Activated T-helper 2 cell treated with anti-CD3 and anti-CD28 coated beads, Interferon-gamma antibody, Interleukin-2, Interleukin-4, amounts not matched to agents 10 μg/mL and 5 μg/mL and 100 μg/mL, durations not matched to agents 14 hours and 24 hours and 36 hours (primary cell): ENCODE measurements around the gene MIGA2. TPM values are rescaled to one million over a fixed set of nuclear protein-coding genes. Genes with fewer than 3 reads are reported as not detected.

Experiments used
- DNase-seq: peaks from one replicate; pipeline ENCODE4 v3.0.0; 2021; ENCODE audit warnings: low spot score
- H3K27ac Mint-ChIP-seq: one replicate; pipeline ENCODE4 v1.8.0; 2021; ENCODE audit warnings: mixed read lengths
- H3K27me3 Mint-ChIP-seq: one replicate; pipeline ENCODE4 v1.8.0; 2021; ENCODE audit warnings: low read depth, mixed read lengths
- H3K36me3 Mint-ChIP-seq: one replicate; pipeline ENCODE4 v1.8.0; 2021; ENCODE audit warnings: low read depth, mixed read lengths
- H3K4me1 Mint-ChIP-seq: one replicate; pipeline ENCODE4 v1.8.0; 2021; ENCODE audit warnings: low read depth, mixed read lengths
- H3K4me3 Mint-ChIP-seq: one replicate; pipeline ENCODE4 v1.8.0; 2021; ENCODE audit warnings: low read depth, mild to moderate bottlenecking, moderate library complexity, mixed read lengths
- H3K9me3 Mint-ChIP-seq: one replicate; pipeline ENCODE4 v1.8.0; 2021; ENCODE audit warnings: mixed read lengths
- intact Hi-C: fragments of 100-400 bp; cut with micrococcal nuclease; formaldehyde crosslinking; loops from one replicate; pipeline ENCODE4 v1.15.1; 2023
- total RNA-seq: library from RNA; stranded (reverse); gene quantifications from 2 replicates; pipeline ENCODE4 v1.2.3, GENCODE V29; 2022

MIGA2 gene
- total RNA-seq, 1 donor from 2014 or later, result 41.7 TPM

- intact Hi-C loops, result no loop called here
- Mint-ChIP-seq H3K9me3 (no peaks in the 10 kb centered on the region), H3K27ac (no peak overlapping the region), H3K4me1 (peaks cover 2% of the 10 kb centered on the region), H3K36me3 (peaks cover 49% of the 10 kb centered on the region), H3K4me3 (no peak overlapping the region), H3K27me3 (no peaks in the 10 kb centered on the region)
- DNase-seq, result peak; percentile 32
Observed at GRCh38 chr9:129006328-129007034, 29.9 kb upstream of the MIGA2 start.

DNA sequence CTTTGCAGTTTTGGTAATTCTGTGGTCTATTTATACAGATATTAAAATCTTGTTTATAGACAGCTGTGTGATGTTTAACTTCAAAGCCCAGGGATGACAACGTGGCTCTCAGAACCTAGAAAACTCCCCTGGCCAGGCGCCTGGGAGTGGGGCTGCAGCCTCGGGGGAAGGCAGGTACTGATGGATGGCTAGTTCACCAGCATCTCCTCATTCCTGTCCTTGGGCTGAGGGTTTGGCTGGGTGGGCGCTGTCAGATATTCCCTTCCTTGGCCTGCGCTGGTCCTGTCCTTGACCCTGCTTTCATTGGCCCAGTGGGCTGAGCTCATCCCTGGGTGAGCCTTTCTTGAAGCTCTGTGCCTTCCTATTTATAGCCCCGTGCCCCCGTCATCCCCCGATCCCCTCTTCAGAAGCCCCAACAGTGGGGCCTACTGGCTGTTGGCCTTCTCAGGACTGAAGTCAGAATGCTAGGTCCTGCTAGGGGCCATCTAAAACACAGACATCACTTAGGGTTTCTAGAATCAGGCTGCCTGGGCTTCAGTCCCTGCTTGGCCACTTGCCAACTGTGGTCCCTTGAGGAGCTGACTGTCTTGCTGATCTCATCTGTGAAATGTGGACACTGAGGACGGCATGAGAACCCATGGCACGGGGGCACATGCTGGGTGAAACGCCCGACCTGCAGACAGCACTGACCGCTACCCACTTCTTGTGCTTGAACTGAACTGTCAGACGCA is 29.2 kb upstream of the MIGA2 start:
- DNase-seq, result no peak
- Mint-ChIP-seq H3K4me1 (peaks cover 2% of the 10 kb centered on the region), H3K9me3 (no peaks in the 10 kb centered on the region), H3K4me3 (no peak overlapping the region), H3K27me3 (no peaks in the 10 kb centered on the region), H3K36me3 (peaks cover 45% of the 10 kb centered on the region), H3K27ac (peak overlapping the region; percentile 5)
- intact Hi-C loops, result no loop called here

DNA sequence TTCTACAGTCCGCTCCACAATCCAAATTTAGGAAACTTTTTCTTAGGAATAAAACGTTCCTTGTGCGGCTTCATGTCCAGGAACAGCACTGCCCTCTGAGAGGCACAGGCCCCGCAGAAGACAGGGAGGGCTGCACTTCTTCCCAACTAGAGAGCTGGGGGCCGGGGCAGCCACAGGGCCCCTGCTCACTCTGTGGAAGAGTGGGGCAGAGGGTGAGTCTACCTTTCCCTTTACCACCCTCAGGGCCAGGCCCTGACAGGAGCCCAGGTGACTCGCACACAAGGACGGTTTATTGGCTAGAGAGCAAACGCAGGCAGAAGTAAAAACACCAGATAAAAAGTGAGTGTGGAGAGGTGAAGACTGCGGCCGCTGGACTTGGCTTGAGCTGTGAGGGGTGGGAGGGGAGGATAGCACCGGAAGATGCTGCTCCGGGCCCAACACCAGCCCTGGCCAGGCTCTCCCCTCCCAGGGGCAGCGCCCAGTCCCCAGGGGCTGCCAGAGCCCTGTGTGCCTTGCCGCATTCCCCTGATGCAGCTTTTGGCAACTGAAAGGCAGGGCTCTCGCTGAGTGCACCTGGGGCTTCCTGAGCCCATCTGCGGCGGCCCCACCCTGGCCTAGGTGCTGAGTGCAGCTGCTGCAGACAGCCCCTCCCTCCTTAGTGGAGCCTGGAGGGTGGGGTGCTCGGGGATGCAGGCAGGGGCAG is 28.5 kb upstream of the MIGA2 start:
- intact Hi-C loops, result no loop called here
- Mint-ChIP-seq H3K27me3 (no peaks in the 10 kb centered on the region), H3K4me1 (peaks cover 2% of the 10 kb centered on the region), H3K27ac (peak overlapping the region; percentile 5), H3K4me3 (no peak overlapping the region), H3K9me3 (no peaks in the 10 kb centered on the region), H3K36me3 (peaks cover 44% of the 10 kb centered on the region)
- DNase-seq, result no peak

- Mint-ChIP-seq H3K4me3 (no peak overlapping the region), H3K27me3 (no peaks in the 10 kb centered on the region)
Observed at GRCh38 chr9:129008469-129008965, 27.9 kb upstream of the MIGA2 start.

GRCh38 chr9:129008986-129009583 is 27.3 kb upstream of the MIGA2 start:
- Mint-ChIP-seq H3K36me3 (peaks cover 38% of the 10 kb centered on the region), H3K27me3 (no peaks in the 10 kb centered on the region), H3K27ac (no peak overlapping the region), H3K4me3 (no peak overlapping the region), H3K4me1 (peaks cover 2% of the 10 kb centered on the region), H3K9me3 (no peaks in the 10 kb centered on the region)
- intact Hi-C loops, result no loop called here
- no peak for DNase-seq

More at GRCh38 chr9:129008469-129008965, 27.9 kb upstream of the MIGA2 start:
- no peak for DNase-seq
- H3K36me3 Mint-ChIP-seq, result peaks cover 38% of the 10 kb centered on the region
- H3K4me1 Mint-ChIP-seq, result peaks cover 2% of the 10 kb centered on the region
- no peaks in the 10 kb centered on the region for H3K9me3 Mint-ChIP-seq
- no peak overlapping the region for H3K27ac Mint-ChIP-seq
- intact Hi-C loops, result no loop called here

DNA sequence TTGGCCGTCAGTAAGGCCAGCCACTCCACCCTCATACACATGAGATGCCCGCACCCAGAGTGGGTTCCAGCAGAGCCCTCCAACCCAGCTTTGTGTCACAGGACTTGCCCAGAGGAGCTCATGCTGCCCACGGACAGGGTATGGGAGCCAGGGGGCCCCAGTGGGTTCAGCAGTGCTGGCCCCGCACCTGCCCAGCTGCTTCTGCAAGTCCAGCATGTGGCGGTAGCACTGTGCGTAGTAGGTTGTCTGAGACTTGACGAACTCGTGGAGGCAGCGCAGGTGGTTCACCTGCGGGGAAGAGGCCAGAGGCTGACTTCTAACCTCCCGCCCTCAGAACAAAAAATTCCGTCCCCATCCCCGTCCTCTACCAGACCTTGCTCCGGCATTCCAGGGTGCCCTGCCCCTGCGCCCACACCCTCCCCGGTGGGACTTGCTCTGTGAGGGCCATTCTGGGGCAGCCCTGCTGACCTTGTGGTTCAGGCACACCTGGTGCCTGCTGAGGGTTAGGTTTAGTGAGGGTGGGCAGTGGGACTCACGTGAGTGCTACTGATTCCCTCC is 26.8 kb upstream of the MIGA2 start:
- intact Hi-C loops, result no loop called here
- H3K27ac Mint-ChIP-seq, result no peak overlapping the region
- DNase-seq, result no peak

DNA sequence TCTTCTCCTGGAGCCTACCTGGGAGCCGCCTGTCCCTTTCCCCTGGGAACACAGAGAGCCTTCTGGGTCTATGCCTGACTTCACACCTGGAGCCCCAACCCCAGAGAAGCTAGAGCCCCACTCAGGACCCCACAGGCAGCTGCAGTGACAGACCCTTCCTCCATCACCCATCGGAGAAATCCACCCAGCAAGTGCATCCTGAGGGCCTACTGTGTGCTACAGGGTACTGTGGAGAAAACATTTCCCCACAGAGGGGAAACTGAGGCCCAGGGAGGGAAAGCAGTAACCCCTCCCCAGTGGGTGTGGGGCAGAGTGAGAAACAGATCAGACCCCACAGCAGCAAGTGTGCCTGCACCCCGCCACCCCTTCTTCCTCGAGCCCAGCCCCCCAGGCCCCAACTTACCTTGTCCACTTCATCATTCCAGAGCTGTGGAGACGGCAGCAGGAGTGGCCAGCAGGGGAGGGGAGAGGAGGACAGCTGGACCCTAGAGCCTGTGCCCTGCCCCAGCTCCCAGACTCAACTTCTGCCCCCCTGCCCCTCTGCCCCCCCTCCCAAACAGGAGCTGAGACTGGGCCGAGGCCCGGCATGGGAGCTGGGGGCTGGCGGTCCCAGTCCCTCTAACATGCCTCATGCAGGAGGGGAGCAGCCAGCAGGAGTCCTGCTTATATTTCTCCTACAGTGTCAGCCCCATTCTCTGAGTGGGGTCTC is 26.0 kb upstream of the MIGA2 start:
- Mint-ChIP-seq H3K4me3 (no peak overlapping the region), H3K9me3 (no peaks in the 10 kb centered on the region), H3K27ac (no peak overlapping the region), H3K36me3 (peaks cover 39% of the 10 kb centered on the region), H3K27me3 (no peaks in the 10 kb centered on the region), H3K4me1 (peaks cover 2% of the 10 kb centered on the region)
- intact Hi-C loops, result no loop called here
- no peak for DNase-seq

More for the DNA sequence above, 26.8 kb upstream of the MIGA2 start:
- H3K9me3 Mint-ChIP-seq, result no peaks in the 10 kb centered on the region
- no peaks in the 10 kb centered on the region for H3K27me3 Mint-ChIP-seq
- no peak overlapping the region for H3K4me3 Mint-ChIP-seq
- H3K4me1 Mint-ChIP-seq, result peaks cover 2% of the 10 kb centered on the region
- H3K36me3 Mint-ChIP-seq, result peaks cover 41% of the 10 kb centered on the region

- Mint-ChIP-seq H3K27me3 (no peaks in the 10 kb centered on the region), H3K27ac (no peak overlapping the region), H3K36me3 (peaks cover 35% of the 10 kb centered on the region), H3K9me3 (no peaks in the 10 kb centered on the region), H3K4me3 (no peak overlapping the region), H3K4me1 (peaks cover 2% of the 10 kb centered on the region)
- DNase-seq, result no peak
- intact Hi-C loops, result no loop called here
Observed at GRCh38 chr9:129011170-129011569, 25.3 kb upstream of the MIGA2 start.

- Mint-ChIP-seq H3K36me3 (peaks cover 30% of the 10 kb centered on the region), H3K9me3 (no peaks in the 10 kb centered on the region), H3K4me3 (no peak overlapping the region), H3K27me3 (no peaks in the 10 kb centered on the region), H3K4me1 (no peaks in the 10 kb centered on the region), H3K27ac (no peak overlapping the region)
- no peak for DNase-seq
- intact Hi-C loops, result no loop called here
Observed at GRCh38 chr9:129011761-129012181, 24.7 kb upstream of the MIGA2 start.

- no peak overlapping the region for H3K27ac Mint-ChIP-seq
- intact Hi-C loops, result no loop called here
- H3K4me3 Mint-ChIP-seq, result no peak overlapping the region
- DNase-seq, result no peak
- H3K4me1 Mint-ChIP-seq, result no peaks in the 10 kb centered on the region
- no peaks in the 10 kb centered on the region for H3K9me3 Mint-ChIP-seq
- H3K36me3 Mint-ChIP-seq, result peaks cover 29% of the 10 kb centered on the region
- no peaks in the 10 kb centered on the region for H3K27me3 Mint-ChIP-seq
Observed at GRCh38 chr9:129012343-129012742, 24.1 kb upstream of the MIGA2 start.

DNA sequence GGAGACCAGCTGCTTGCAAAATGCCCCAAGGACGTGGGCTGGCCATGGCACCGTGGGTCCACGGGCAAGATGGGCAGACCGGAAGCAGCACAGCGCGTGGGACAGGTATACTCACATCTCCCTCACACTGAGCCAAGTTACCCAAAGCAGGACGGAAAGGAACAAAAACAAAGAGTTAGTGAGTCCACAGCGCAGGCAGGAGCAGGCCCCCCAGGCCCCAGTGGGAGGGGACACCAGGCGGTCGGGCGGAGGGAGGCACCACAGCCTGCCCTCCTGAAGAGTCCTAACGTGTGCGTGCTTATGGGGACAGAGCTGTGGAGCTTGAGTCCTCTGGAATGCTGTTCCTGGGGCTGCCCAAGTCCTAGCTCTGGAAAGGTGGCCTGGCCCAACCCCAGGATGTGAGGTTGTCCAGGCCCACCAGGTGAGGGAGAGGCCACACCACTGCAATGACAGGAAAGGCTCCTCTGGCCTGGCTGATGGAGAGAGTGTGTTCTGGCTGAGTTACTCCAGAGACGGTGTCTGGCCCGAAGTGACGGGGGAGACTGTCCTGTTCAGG is 23.5 kb upstream of the MIGA2 start:
- peaks cover 23% of the 10 kb centered on the region for H3K36me3 Mint-ChIP-seq
- H3K4me1 Mint-ChIP-seq, result no peaks in the 10 kb centered on the region
- no peaks in the 10 kb centered on the region for H3K9me3 Mint-ChIP-seq
- intact Hi-C loops, result no loop called here
- H3K4me3 Mint-ChIP-seq, result no peak overlapping the region
- no peak for DNase-seq
- no peaks in the 10 kb centered on the region for H3K27me3 Mint-ChIP-seq
- H3K27ac Mint-ChIP-seq, result no peak overlapping the region

DNA sequence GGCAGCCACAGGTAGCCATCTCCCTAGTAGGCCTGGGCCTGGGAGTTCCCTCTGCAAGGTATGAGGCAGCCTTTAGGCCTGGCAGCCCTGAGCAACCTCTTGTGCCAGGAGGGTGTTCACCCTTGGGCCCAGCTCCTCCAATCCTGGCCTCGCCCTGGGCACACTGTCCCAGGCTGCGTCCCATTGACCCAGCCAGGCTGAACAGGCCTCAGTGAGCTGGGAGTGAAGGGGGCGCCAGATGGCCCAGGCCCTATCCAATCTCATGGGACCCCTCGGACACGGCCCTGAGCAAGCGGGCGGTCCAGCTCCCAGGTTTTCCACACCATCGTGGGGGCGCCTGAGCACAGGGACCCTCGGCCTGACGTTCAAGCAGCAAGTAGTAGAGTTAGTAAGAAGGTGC is 22.8 kb upstream of the MIGA2 start:
- no peak for DNase-seq
- Mint-ChIP-seq H3K36me3 (peaks cover 23% of the 10 kb centered on the region), H3K9me3 (no peaks in the 10 kb centered on the region), H3K27ac (no peak overlapping the region), H3K4me1 (no peaks in the 10 kb centered on the region), H3K27me3 (no peaks in the 10 kb centered on the region), H3K4me3 (no peak overlapping the region)
- intact Hi-C loops, result no loop called here
